K562 (cell line): ENCODE measurements around the gene FOXRED2. TPM values are rescaled to one million over a fixed set of nuclear protein-coding genes. Genes with fewer than 3 reads are reported as not detected.

ENCODE experiments used
- ATAC-seq: fragments of 200-7000 bp; cut with Tn5 transposase; 3 replicates; pipeline ENCODE4 v1.9.1; 2020; ENCODE audit warnings: moderate library complexity
- BruUV-seq: library from RNA; stranded (reverse); fragments of 400-500 nt; replicated peaks from 2 replicates; lab custom pipeline; 2021; lab: Mats Ljungman, UMichigan
- CTCF ChIA-PET: fragments of 300-600 bp; formaldehyde crosslinking; extraction: SDS; loops from one replicate; lab custom pipeline; 2021; ENCODE audit warnings: low intra/inter-chr PET ratio; lab: Yijun Ruan, JAX
- POLR2A ChIA-PET: fragments of 300-600, 350-650 bp; sonication (Branson Sonifier 250); formaldehyde crosslinking; extraction: SDS; loops from one replicate; lab custom pipeline; 2021; ENCODE audit warnings: antibody characterized with exemption, inconsistent platforms; lab: Yijun Ruan, JAX
- DNase-seq, 4 experiments: peaks; one replicate each; pipeline versions ENCODE4 v3.0.0 to v3.0.0-alpha.2; 2011 to 2018; ENCODE audit warnings: low spot score in 3 of 4, mixed read lengths in 3 of 4; ENCODE audit errors: extremely low read depth in 1 of 4
- FAIRE-seq: peaks from 2 replicates; lab custom pipeline; 2011; peaks lifted over from hg19 to GRCh38; lab: Jason Lieb, UNC
- H2AFZ ChIP-seq: 2 replicates; pipeline ENCODE4 v1.6.0; 2011; ENCODE audit warnings: low read depth, low read length, control low read depth, inconsistent platforms
- H3K27ac ChIP-seq: fragments of 200-600 bp; 3 replicates; pipeline ENCODE4 v1.8.0; 2011; ENCODE audit warnings: low read depth, mild to moderate bottlenecking, control low read depth, inconsistent platforms, low read length, moderate library complexity, mixed read lengths; ENCODE audit errors: extremely low read depth
- H3K27me3 ChIP-seq, 2 experiments: fragments of 300-600 bp in 1 of 2; 2 replicates in 1 of 2; 3 replicates in 1 of 2; pipeline versions ENCODE4 v1.6.0 to v1.8.0; 2011; ENCODE audit warnings: inconsistent platforms in 2 of 2, low read length in 2 of 2, mild to moderate bottlenecking in 1 of 2, mixed read lengths in 1 of 2, moderate library complexity in 1 of 2; ENCODE audit not compliant: control insufficient read depth in 2 of 2, insufficient read depth in 2 of 2
- H3K36me3 ChIP-seq: fragments of 300-600 bp; 3 replicates; pipeline ENCODE4 v1.8.0; 2011; ENCODE audit warnings: mild to moderate bottlenecking, low read length, inconsistent platforms; ENCODE audit not compliant: control insufficient read depth, insufficient read depth
- H3K4me1 ChIP-seq, 2 experiments: fragments of 200-600 bp in 1 of 2; replicated peaks in 1 of 2; 2 replicates in 1 of 2; 3 replicates in 1 of 2; pipeline versions ENCODE4 v1.5.1 to v1.8.0; 2011; ENCODE audit warnings: inconsistent platforms in 2 of 2, low read length in 2 of 2, mild to moderate bottlenecking in 1 of 2, mixed read lengths in 1 of 2, moderate library complexity in 1 of 2; ENCODE audit not compliant: control insufficient read depth in 2 of 2, insufficient read depth in 2 of 2
- H3K4me2 ChIP-seq: 2 replicates; pipeline ENCODE4 v1.6.1; 2011; ENCODE audit warnings: low read length, control low read depth, inconsistent platforms, mixed read lengths; ENCODE audit not compliant: insufficient read depth
- H3K4me3 ChIP-seq: fragments of 200-600 bp; sonication (generic), shearing (Covaris generic); 2 replicates; pipeline ENCODE4 v1.5.1; 2016; ENCODE audit warnings: control low read depth, inconsistent platforms
- H3K79me2 ChIP-seq: fragments of 200-600 bp; 3 replicates; pipeline ENCODE4 v1.8.0; 2011; ENCODE audit warnings: low read length, inconsistent platforms; ENCODE audit not compliant: control insufficient read depth, insufficient read depth
- H3K9ac ChIP-seq, 2 experiments: 2 replicates each; pipeline versions ENCODE4 v1.6.0 to v1.6.1; 2011; ENCODE audit warnings: low read depth in 2 of 2, low read length in 2 of 2, control low read depth in 1 of 2, inconsistent platforms in 1 of 2, mild to moderate bottlenecking in 1 of 2, mixed read lengths in 1 of 2; ENCODE audit not compliant: insufficient read depth in 1 of 2
- H3K9me1 ChIP-seq: one replicate; pipeline ENCODE4 v1.6.0; 2011; ENCODE audit warnings: inconsistent platforms, mild to moderate bottlenecking, low read length, moderate library complexity; ENCODE audit not compliant: control insufficient read depth, insufficient read depth
- H3K9me3 ChIP-seq: replicated peaks from 2 replicates; pipeline ENCODE4 v1.5.1; 2011; ENCODE audit warnings: low read depth, low read length, inconsistent platforms; ENCODE audit not compliant: control insufficient read depth, insufficient read depth
- H4K20me1 ChIP-seq: replicated peaks from 2 replicates; pipeline ENCODE4 v1.6.1; 2011; ENCODE audit warnings: low read length, inconsistent platforms, mixed read lengths; ENCODE audit not compliant: control insufficient read depth, insufficient read depth
- BCOR ChIP-seq: fragments of 450-650 bp; IDR thresholded peaks from 2 replicates; pipeline ENCODE4 v1.6.1; 2016
- ETS2 ChIP-seq: IDR thresholded peaks from 2 replicates; pipeline ENCODE4 v1.6.1; 2016; ENCODE audit warnings: borderline replicate concordance, missing genetic modification characterization, mild to moderate bottlenecking, moderate library complexity, missing compliant biosample characterization; ENCODE audit not compliant: poor library complexity, severe bottlenecking
- KDM1A ChIP-seq, 2 experiments: fragments of 450-650 bp; IDR thresholded peaks; 2 replicates each; pipeline ENCODE4 v1.6.1; 2016; ENCODE audit warnings: mild to moderate bottlenecking in 2 of 2
- RBM25 ChIP-seq: fragments of 200-400 bp; formaldehyde crosslinking; IDR thresholded peaks from 2 replicates; pipeline ENCODE4 v1.6.1; 2018; ENCODE audit warnings: low read length, low read depth, moderate library complexity; ENCODE audit not compliant: severe bottlenecking
- ZNF766 ChIP-seq: fragments of 200-800 bp; sonication (Bioruptor generic); conservative IDR thresholded peaks from 2 replicates; pipeline ENCODE4 v1.6.1; 2016; ENCODE audit warnings: missing genetic modification characterization, missing compliant biosample characterization
- WGBS: fragments of 100-300 bp; shearing (Covaris generic); methylation state at CpG from one replicate; pipeline ENCODE4 v1.1.6; 2016; ENCODE audit warnings: low coverage, mixed read lengths; ENCODE audit not compliant: insufficient coverage; ENCODE audit errors: missing lambda C conversion rate; 5-methylcytosine and 5-hydroxymethylcytosine counted together
- in situ Hi-C: fragments of 300-500 bp; cut with MboI; formaldehyde crosslinking; loops from 4 replicates; pipeline ENCODE4 v1.15.0; 2018; ENCODE audit warnings: inconsistent platforms, mixed read lengths
- intact Hi-C: fragments of 100-400 bp; cut with micrococcal nuclease; formaldehyde crosslinking; loops from 2 replicates; pipeline ENCODE4 v1.14.2; 2022
- polyA plus RNA-seq, 8 experiments: library from polyadenylated mRNA; depleted of rRNA in 4 of 8; stranded (reverse) in 5 of 8; unstranded in 3 of 8; fragments of >200 nt; fragmentation: Nextera tagmentation in 2 of 8; fragmentation: Illumina TruSeq in 1 of 8; extraction: Ambion mirVana in 2 of 8; extraction: Trizol in 1 of 8; gene quantifications; 2 replicates each; pipeline versions ENCODE4 v1.2.1 to v1.2.3, GENCODE V29; 2011 to 2014; ENCODE audit warnings: inconsistent platforms in 1 of 8, missing spikeins in 1 of 8
- total RNA-seq, 7 experiments: library from RNA; depleted of rRNA in 6 of 7; stranded (reverse); fragments of >200 nt in 6 of 7; fragmentation: Illumina TruSeq in 2 of 7; extraction: Trizol in 2 of 7; gene quantifications; 2 replicates each; pipeline versions ENCODE4 v1.2.1 to v1.2.3, GENCODE V29; 2011 to 2021; ENCODE audit warnings: low replicate concordance in 1 of 7

Gene FOXRED2
- total and polyA plus RNA-seq, 9 of the 15 experiments (the other 6 are each of a cell fraction or from before 2014, with no cell fraction given): 2.8 to 48.4 (median 7.8) TPM

DNA sequence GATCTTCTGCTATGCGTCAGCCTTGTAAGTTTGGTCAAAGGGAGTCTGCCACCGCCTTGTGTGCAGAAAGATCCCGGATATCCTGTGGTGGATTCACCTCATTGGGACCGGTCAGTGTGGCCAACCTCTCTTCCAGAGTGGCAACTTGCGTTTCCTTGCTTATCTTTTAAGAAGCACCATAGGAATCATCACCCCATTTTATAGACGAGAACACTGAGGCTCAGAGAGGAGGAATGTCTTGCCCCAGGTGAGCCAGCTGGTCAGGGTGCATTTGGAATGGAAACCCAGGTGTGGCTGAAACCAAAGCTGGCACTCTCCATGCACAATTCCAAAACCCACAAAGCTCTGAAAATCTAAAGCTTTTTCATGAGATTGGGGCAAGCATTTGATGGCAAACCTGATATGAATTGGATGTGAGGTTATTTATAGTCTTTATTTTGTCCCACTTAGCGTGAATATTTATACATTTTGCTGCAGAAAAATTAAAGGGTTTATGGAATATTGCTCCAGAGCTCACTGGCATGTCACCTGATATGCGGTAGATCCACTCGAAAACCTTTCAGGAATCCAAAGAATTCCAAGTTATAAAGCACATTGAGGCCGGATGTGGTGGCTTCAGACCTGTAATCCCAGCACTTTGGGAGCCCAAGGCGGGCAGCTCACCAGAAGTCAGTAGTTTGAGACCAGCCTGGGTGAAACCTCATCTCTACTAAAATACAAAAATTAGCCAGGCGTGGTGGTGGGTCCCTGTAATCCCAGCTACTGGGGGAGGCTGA, 34.2 kb upstream of the FOXRED2 start:
- no peak overlapping the region for H3K4me2 ChIP-seq
- H3K9ac ChIP-seq: no peak overlapping the region
- no peak for ATAC-seq
- POLR2A ChIA-PET: interaction anchor here (2.2 kb wide), 1 partner anchor 11 kb away, joined by 11 read pairs; the partner anchor contains the start of gene EIF3D
- CTCF ChIA-PET: no interaction called here
- H2AFZ ChIP-seq: no peak overlapping the region
- no peaks in the 10 kb centered on the region for H3K9me3 ChIP-seq
- H3K9me1 ChIP-seq: no peaks in the 10 kb centered on the region
- H3K4me3 ChIP-seq: no peak overlapping the region
- H3K4me1 ChIP-seq: peaks cover 4 to 14% of the 10 kb centered on the region in 2 experiments; a peak in 4 of 5 replicates
- DNase-seq: no peak
- H3K27me3 ChIP-seq: no peaks in the 10 kb centered on the region
- BruUV-seq: no TSS peak
- no peak for FAIRE-seq
- intact Hi-C loops: no loop called here
- no peaks in the 10 kb centered on the region for H3K79me2 ChIP-seq
- in situ Hi-C loops: loop anchor here (10.0 kb wide), 1 partner anchor 324 kb away; the partner anchor contains the start of gene NCF4
- no peak for TF ChIP-seq ETS2 (tag)
- TF ChIP-seq BCOR: peak; percentile 70
- no peak for TF ChIP-seq ZNF766
- TF ChIP-seq KDM1A (IDR thresholded peaks at IDR 0.05): peak; percentile 14 to 27; a peak in 1 of 4 replicates
- TF ChIP-seq RBM25: peak; percentile 86
- WGBS: 70% methylated on average over 12 of the region's 12 CpGs
- no peak overlapping the region for H3K27ac ChIP-seq
- no peaks in the 10 kb centered on the region for H4K20me1 ChIP-seq
- H3K36me3 ChIP-seq: no peaks in the 10 kb centered on the region
